Measurements from ENCODE around the gene ADARB2.
"Not testable (repeated sequence)": the region's sequence is repeated elsewhere in the genome, so short reads cannot be mapped to it uniquely, and the experiment has no call there.

The ADARB2 gene

GRCh38 chr10:1360011-1360557 is 377.2 kb downstream of the ADARB2 start:
- DNase-seq, result no peak

- DNase-seq, result no peak
Observed at GRCh38 chr10:1359626-1359955, 377.7 kb downstream of the ADARB2 start.

- no peak for DNase-seq
Observed at GRCh38 chr10:1358860-1359625, 378.3 kb downstream of the ADARB2 start.

GRCh38 chr10:1358147-1358546 is 379.2 kb downstream of the ADARB2 start:
- DNase-seq, result no peak

- DNase-seq, result no peak
Observed at GRCh38 chr10:1356349-1356748, 381.0 kb downstream of the ADARB2 start.

GRCh38 chr10:1354809-1355710 is 382.3 kb downstream of the ADARB2 start:
- no peak for DNase-seq

GRCh38 chr10:1352296-1352695 is 385.0 kb downstream of the ADARB2 start:
- DNase-seq, result not testable (repeated sequence)

GRCh38 chr10:1348773-1349050 is 388.6 kb downstream of the ADARB2 start:
- DNase-seq, result no peak

- DNase-seq, result no peak
Observed at GRCh38 chr10:1347962-1348772, 389.2 kb downstream of the ADARB2 start.

- DNase-seq, result no peak
Observed at GRCh38 chr10:1347525-1347924, 389.8 kb downstream of the ADARB2 start.

- DNase-seq, result no peak
Observed at GRCh38 chr10:1346201-1346600, 391.1 kb downstream of the ADARB2 start.

- no peak for DNase-seq
Observed at GRCh38 chr10:1345368-1345767, 392.0 kb downstream of the ADARB2 start.

- DNase-seq, result no peak
Observed at GRCh38 chr10:1344846-1345245, 392.5 kb downstream of the ADARB2 start.

GRCh38 chr10:1344408-1344807 is 392.9 kb downstream of the ADARB2 start:
- no peak for DNase-seq

- DNase-seq, result no peak
Observed at GRCh38 chr10:1343176-1343575, 394.1 kb downstream of the ADARB2 start.

GRCh38 chr10:1341052-1341451 is 396.3 kb downstream of the ADARB2 start:
- not testable (repeated sequence) for DNase-seq

- DNase-seq, result no peak
Observed at GRCh38 chr10:1339396-1339795, 397.9 kb downstream of the ADARB2 start.

- no peak for DNase-seq
Observed at GRCh38 chr10:1335642-1336041, 401.7 kb downstream of the ADARB2 start.

- no peak for DNase-seq
Observed at GRCh38 chr10:1333981-1334380, 403.3 kb downstream of the ADARB2 start.

GRCh38 chr10:1331560-1331959 is 405.8 kb downstream of the ADARB2 start:
- DNase-seq, result no peak

GRCh38 chr10:1329622-1330021 is 407.7 kb downstream of the ADARB2 start:
- DNase-seq, result no peak

- DNase-seq, result no peak
Observed at GRCh38 chr10:1328981-1329614, 408.2 kb downstream of the ADARB2 start.

All from DMS 273 treated with DMSO at 0.1 percent for 48 hours (cell line).